ENCODE results near the gene PPTC7. TPM values are rescaled to one million over a fixed set of nuclear protein-coding genes. Genes with fewer than 3 reads are reported as not detected.
"Not testable (repeated sequence)": the region's sequence is repeated elsewhere in the genome, so short reads cannot be mapped to it uniquely, and the experiment has no call there.

Gene PPTC7
- total RNA-seq, 2 donors from 2014 or later, result 11.2 to 21.8 TPM

GRCh38 chr12:110592078-110592477 is 9.0 kb upstream of the PPTC7 start:
- DNase-seq (ENCODE audit: low spot score), result no peak
- Histone ChIP-seq H3K36me3 (no peaks in the 10 kb centered on the region), H3K9me3 (no peaks in the 10 kb centered on the region), H3K27me3 (replicated peaks; ENCODE audit: insufficient read depth) (no peaks in the 10 kb centered on the region), H3K27ac (no peak overlapping the region), H3K4me1 (replicated peaks) (no peaks in the 10 kb centered on the region), H3K4me3 (no peak overlapping the region)
- TF ChIP-seq, protein P1, sequence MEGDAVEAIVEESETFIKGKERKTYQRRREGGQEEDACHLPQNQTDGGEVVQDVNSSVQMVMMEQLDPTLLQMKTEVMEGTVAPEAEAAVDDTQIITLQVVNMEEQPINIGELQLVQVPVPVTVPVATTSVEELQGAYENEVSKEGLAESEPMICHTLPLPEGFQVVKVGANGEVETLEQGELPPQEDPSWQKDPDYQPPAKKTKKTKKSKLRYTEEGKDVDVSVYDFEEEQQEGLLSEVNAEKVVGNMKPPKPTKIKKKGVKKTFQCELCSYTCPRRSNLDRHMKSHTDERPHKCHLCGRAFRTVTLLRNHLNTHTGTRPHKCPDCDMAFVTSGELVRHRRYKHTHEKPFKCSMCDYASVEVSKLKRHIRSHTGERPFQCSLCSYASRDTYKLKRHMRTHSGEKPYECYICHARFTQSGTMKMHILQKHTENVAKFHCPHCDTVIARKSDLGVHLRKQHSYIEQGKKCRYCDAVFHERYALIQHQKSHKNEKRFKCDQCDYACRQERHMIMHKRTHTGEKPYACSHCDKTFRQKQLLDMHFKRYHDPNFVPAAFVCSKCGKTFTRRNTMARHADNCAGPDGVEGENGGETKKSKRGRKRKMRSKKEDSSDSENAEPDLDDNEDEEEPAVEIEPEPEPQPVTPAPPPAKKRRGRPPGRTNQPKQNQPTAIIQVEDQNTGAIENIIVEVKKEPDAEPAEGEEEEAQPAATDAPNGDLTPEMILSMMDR (IDR thresholded peaks at IDR 0.05), result no peak
- TF ChIP-seq POLR2A (IDR thresholded peaks at IDR 0.05), result no peak
- no peak for TF ChIP-seq POLR2AphosphoS5 (IDR thresholded peaks at IDR 0.05)
- intact Hi-C loops (cut with DNase I), result no loop called here
- 69% methylated on average over 5 of the region's 5 CpGs for WGBS

DNA sequence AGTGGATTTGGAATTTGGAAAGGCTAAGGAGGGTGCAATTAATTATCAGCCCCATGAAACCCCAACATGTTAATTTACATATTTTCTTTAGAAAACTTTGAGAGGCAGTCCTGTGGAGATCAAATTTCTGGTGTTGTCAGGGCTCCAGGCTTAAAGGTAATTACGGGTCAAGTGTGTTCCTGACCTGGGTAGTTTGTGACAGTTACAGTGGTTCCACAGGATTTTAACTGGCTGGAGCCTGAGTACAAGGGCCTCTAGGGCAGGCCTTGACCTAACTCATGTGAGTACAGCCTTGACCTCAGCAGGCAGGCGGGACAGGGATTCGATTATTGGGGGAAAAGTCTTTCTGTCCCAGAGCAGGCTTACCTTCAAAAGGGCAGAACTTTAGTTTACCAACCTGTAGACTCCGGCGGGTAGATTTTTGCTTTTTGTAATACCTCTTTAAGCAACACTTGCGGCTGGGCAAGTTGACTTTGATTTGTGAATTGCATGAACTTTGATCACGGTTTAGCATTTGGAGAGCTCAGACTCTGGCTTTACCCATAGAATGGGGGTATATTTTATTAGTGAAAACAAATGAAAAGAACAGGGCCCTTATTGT is 8.4 kb upstream of the PPTC7 start:
- WGBS, result 53% methylated on average over 7 of the region's 7 CpGs
- Histone ChIP-seq H3K27me3 (replicated peaks; ENCODE audit: insufficient read depth) (no peaks in the 10 kb centered on the region), H3K4me1 (replicated peaks) (no peaks in the 10 kb centered on the region), H3K36me3 (no peaks in the 10 kb centered on the region), H3K4me3 (no peak overlapping the region), H3K9me3 (no peaks in the 10 kb centered on the region), H3K27ac (peak overlapping the region in 1 of 2 donors; percentile 10)
- TF ChIP-seq POLR2AphosphoS5 (IDR thresholded peaks at IDR 0.05), result no peak
- TF ChIP-seq POLR2A (IDR thresholded peaks at IDR 0.05), result no peak
- TF ChIP-seq, protein P1 (IDR thresholded peaks at IDR 0.05), result no peak
- no peak for DNase-seq (ENCODE audit: low spot score)
- intact Hi-C loops (cut with DNase I), result no loop called here

GRCh38 chr12:110590806-110591326 is 7.7 kb upstream of the PPTC7 start:
- no peaks in the 10 kb centered on the region for H3K27me3 ChIP-seq (replicated peaks; ENCODE audit: insufficient read depth)
- H3K27ac ChIP-seq, result no peak overlapping the region
- intact Hi-C loops (cut with DNase I), result no loop called here
- H3K9me3 ChIP-seq, result no peaks in the 10 kb centered on the region
- DNase-seq (ENCODE audit: low spot score), result no peak
- H3K4me1 ChIP-seq (replicated peaks), result no peaks in the 10 kb centered on the region
- no peaks in the 10 kb centered on the region for H3K36me3 ChIP-seq
- TF ChIP-seq, protein P1 (IDR thresholded peaks at IDR 0.05), result no peak
- peak; percentile 12 for TF ChIP-seq POLR2AphosphoS5 (IDR thresholded peaks at IDR 0.05)
- no peak overlapping the region for H3K4me3 ChIP-seq
- WGBS, result 57% methylated on average over 3 of the region's 3 CpGs

- 100% methylated on average over 1 of the region's 1 CpG for WGBS
- no peak overlapping the region for H3K4me3 ChIP-seq
- H3K27ac ChIP-seq, result no peak overlapping the region
- no peaks in the 10 kb centered on the region for H3K9me3 ChIP-seq
- no peak for DNase-seq (ENCODE audit: low spot score)
- no peaks in the 10 kb centered on the region for H3K27me3 ChIP-seq (replicated peaks; ENCODE audit: insufficient read depth)
- no peaks in the 10 kb centered on the region for H3K36me3 ChIP-seq
- intact Hi-C loops (cut with DNase I), result no loop called here
- TF ChIP-seq, protein P1 (IDR thresholded peaks at IDR 0.05), result no peak
- TF ChIP-seq POLR2A (IDR thresholded peaks at IDR 0.05) (no peak), POLR2AphosphoS5 (IDR thresholded peaks at IDR 0.05) (no peak)
- no peaks in the 10 kb centered on the region for H3K4me1 ChIP-seq (replicated peaks)
These were observed 6.9 kb upstream of the PPTC7 start for GRCh38 chr12:110590059-110590458.

- intact Hi-C loops (cut with DNase I); H3K27ac ChIP-seq; H3K4me1 ChIP-seq (replicated peaks); DNase-seq (ENCODE audit: low spot score); H3K9me3 ChIP-seq; H3K36me3 ChIP-seq; H3K27me3 ChIP-seq (replicated peaks; ENCODE audit: insufficient read depth); H3K4me3 ChIP-seq: not testable (repeated sequence)
- WGBS, result 85% methylated on average over 2 of the region's 2 CpGs
These were observed 4.0 kb upstream of the PPTC7 start for GRCh38 chr12:110587102-110587501.
